ENCODE results near the gene TMEM154. TPM values are rescaled to one million over a fixed set of nuclear protein-coding genes. Genes with fewer than 3 reads are reported as not detected.

The TMEM154 gene
- polyA plus RNA-seq, 1 donor (not counting 4 experiments of a cell fraction or from before 2014, with no cell fraction given) = 106 TPM

GRCh38 chr4:152719801-152720556 is 40.2 kb upstream of the TMEM154 start:
- Histone ChIP-seq H3K36me3 (ENCODE audit: control insufficient read depth in 2 of 2, extremely low read depth in 1 of 2, insufficient read depth in 2 of 2, low read length in 2 of 2) (no peaks in the 10 kb centered on the region), H3K4me3 (ENCODE audit: control insufficient read depth in 2 of 3, extremely low read depth in 1 of 3, insufficient read depth in 2 of 3, low read depth in 1 of 3, low read length in 3 of 3) (peak overlapping the region; percentile 17 to 41 (median 41)), H3K79me2 (ENCODE audit: control insufficient read depth, insufficient read depth, low read length) (no peaks in the 10 kb centered on the region), H3K9ac (ENCODE audit: control insufficient read depth, extremely low read depth, insufficient read depth, low read length) (peak overlapping the region; percentile 71), H3K27me3 (ENCODE audit: control insufficient read depth, extremely low read depth, insufficient read depth, low read length) (no peaks in the 10 kb centered on the region), H4K20me1 (ENCODE audit: control insufficient read depth, extremely low read depth, insufficient read depth, low read length) (no peaks in the 10 kb centered on the region), H3K4me1 (ENCODE audit: control insufficient read depth, extremely low read depth, insufficient read depth, low read length) (peaks cover 15% of the 10 kb centered on the region), H3K9me1 (ENCODE audit: control insufficient read depth, extremely low read depth, insufficient read depth, low read length) (no peaks in the 10 kb centered on the region), H2AFZ (ENCODE audit: control insufficient read depth, low read length) (peak overlapping the region; percentile 93), H3K9me3 (ENCODE audit: control insufficient read depth, low read depth, low read length) (peaks cover 3% of the 10 kb centered on the region), H3K27ac (ENCODE audit: control insufficient read depth, insufficient read depth, low read length) (peak overlapping the region; percentile 75), H3K4me2 (ENCODE audit: control insufficient read depth, extremely low read depth, insufficient read depth, low read depth, low read length) (peak overlapping the region; percentile 83)
- FAIRE-seq (peak; percentile 84), DNase-seq (ENCODE audit: low read depth, low spot score) (no peak)
- TF ChIP-seq CTCF (optimal IDR thresholded peaks at IDR 0.05 in 1 of 3, IDR thresholded peaks at IDR 0.05 in 1 of 3, conservative IDR thresholded peaks at IDR 0.05 in 1 of 3; ENCODE audit: extremely low read depth in 1 of 3, insufficient read depth in 2 of 3, low read length in 3 of 3) (no peak), EZH2 (IDR thresholded peaks at IDR 0.05; ENCODE audit: low read length) (no peak)
- dilution Hi-C loops (cut with MboI; ENCODE audit: extremely low pct_ligation_motif_present, low sequenced_read_pairs) = no loop called here

- dilution Hi-C loops (cut with MboI; ENCODE audit: extremely low pct_ligation_motif_present, low sequenced_read_pairs) = no loop called here
Observed at GRCh38 chr4:152719291-152719690, 39.5 kb upstream of the TMEM154 start.

More at GRCh38 chr4:152719291-152719690, 39.5 kb upstream of the TMEM154 start:
- TF ChIP-seq EZH2 (IDR thresholded peaks at IDR 0.05; ENCODE audit: low read length) = no peak
- TF ChIP-seq CTCF (optimal IDR thresholded peaks at IDR 0.05 in 1 of 3, IDR thresholded peaks at IDR 0.05 in 1 of 3, conservative IDR thresholded peaks at IDR 0.05 in 1 of 3; ENCODE audit: extremely low read depth in 1 of 3, insufficient read depth in 2 of 3, low read length in 3 of 3) = no peak
- no peaks in the 10 kb centered on the region for H3K36me3 ChIP-seq (ENCODE audit: control insufficient read depth in 2 of 2, extremely low read depth in 1 of 2, insufficient read depth in 2 of 2, low read length in 2 of 2)
- no peak overlapping the region for H3K9ac ChIP-seq (ENCODE audit: control insufficient read depth, extremely low read depth, insufficient read depth, low read length)
- no peaks in the 10 kb centered on the region for H4K20me1 ChIP-seq (ENCODE audit: control insufficient read depth, extremely low read depth, insufficient read depth, low read length)
- H3K9me3 ChIP-seq (ENCODE audit: control insufficient read depth, low read depth, low read length) = peaks cover 3% of the 10 kb centered on the region
- DNase-seq (ENCODE audit: low read depth, low spot score) (no peak), FAIRE-seq (no peak)
- H3K27me3 ChIP-seq (ENCODE audit: control insufficient read depth, extremely low read depth, insufficient read depth, low read length) = no peaks in the 10 kb centered on the region
- no peaks in the 10 kb centered on the region for H3K9me1 ChIP-seq (ENCODE audit: control insufficient read depth, extremely low read depth, insufficient read depth, low read length)
- H3K4me2 ChIP-seq (ENCODE audit: control insufficient read depth, extremely low read depth, insufficient read depth, low read depth, low read length) = peak overlapping the region; percentile 83
- peaks cover 15% of the 10 kb centered on the region for H3K4me1 ChIP-seq (ENCODE audit: control insufficient read depth, extremely low read depth, insufficient read depth, low read length)
- H2AFZ ChIP-seq (ENCODE audit: control insufficient read depth, low read length) = no peak overlapping the region
- no peak overlapping the region for H3K4me3 ChIP-seq (ENCODE audit: control insufficient read depth in 2 of 3, extremely low read depth in 1 of 3, insufficient read depth in 2 of 3, low read depth in 1 of 3, low read length in 3 of 3)
- no peaks in the 10 kb centered on the region for H3K79me2 ChIP-seq (ENCODE audit: control insufficient read depth, insufficient read depth, low read length)
- no peak overlapping the region for H3K27ac ChIP-seq (ENCODE audit: control insufficient read depth, insufficient read depth, low read length)
